Stimulated activated CD4-positive, alpha-beta T cell treated with anti-CD3 and anti-CD28 coated beads, TNF-alpha, amount 100 ng/mL, for 24 hours (primary cell): ENCODE results near the gene ZNF165.
"Not testable (repeated sequence)": the region's sequence is repeated elsewhere in the genome, so short reads cannot be mapped to it uniquely, and the experiment has no call there.

Experiments used
- DNase-seq, 3 experiments: peaks; one replicate each; pipeline ENCODE4 v3.0.0-alpha.2; 2020; ENCODE audit warnings: low read depth in 3 of 3

The ZNF165 gene

GRCh38 chr6:28121876-28122275, 41.5 kb downstream of the ZNF165 start:
- DNase-seq: no peak

- DNase-seq: not testable (repeated sequence)
Measured at GRCh38 chr6:28122283-28122682, 41.9 kb downstream of the ZNF165 start.

- peak; percentile 41 to 74 (median 54) for DNase-seq
Measured at GRCh38 chr6:28124350-28124970, 44.1 kb downstream of the ZNF165 start, which contains the start of gene ZSCAN16. Gene ZSCAN16, plus strand, starts transcription at chr6:28124609. Its CDS starts 835 bp downstream, at chr6:28125444.

- DNase-seq: no peak
Measured at GRCh38 chr6:28124971-28125353, 44.6 kb downstream of the ZNF165 start.

- DNase-seq: no peak
Measured at GRCh38 chr6:28125401-28125800, 45.0 kb downstream of the ZNF165 start.

- no peak for DNase-seq
Measured at GRCh38 chr6:28134015-28134414, 53.6 kb downstream of the ZNF165 start.

- DNase-seq: no peak
Measured at GRCh38 chr6:28134716-28135115, 54.3 kb downstream of the ZNF165 start.

GRCh38 chr6:28135393-28135792, 55.0 kb downstream of the ZNF165 start:
- DNase-seq: no peak

- DNase-seq: peak; percentile 66 to 76 (median 69)
Measured at GRCh38 chr6:28136585-28137504, 56.5 kb downstream of the ZNF165 start.

GRCh38 chr6:28137505-28137981, 57.2 kb downstream of the ZNF165 start:
- no peak for DNase-seq
